Esophagus (tissue), 2 donors: ENCODE measurements around the gene EEF1AKMT2. TPM values are rescaled to one million over a fixed set of nuclear protein-coding genes. Genes with fewer than 3 reads are reported as not detected.
A peak's percentile ranks its signal among the peaks of the same experiment; 100 is the strongest.

Experiments
- H3K27ac ChIP-seq, 2 donors: one replicate each; pipeline ENCODE4 v1.5.1; 2013; ENCODE audit warnings: low read depth in 2 of 2, mild to moderate bottlenecking in 2 of 2, inconsistent platforms in 1 of 2, low read length in 1 of 2, moderate library complexity in 1 of 2
- H3K27me3 ChIP-seq, 2 donors: one replicate each; pipeline ENCODE4 v1.6.1; 2013; ENCODE audit warnings: low read length in 2 of 2, control low read depth in 1 of 2, mild to moderate bottlenecking in 1 of 2; ENCODE audit not compliant: insufficient read depth in 2 of 2, control insufficient read depth in 1 of 2
- H3K36me3 ChIP-seq, 2 donors: one replicate each; pipeline ENCODE4 v1.6.1; 2013; ENCODE audit warnings: low read length in 1 of 2; ENCODE audit not compliant: control insufficient read depth in 2 of 2, insufficient read depth in 2 of 2
- H3K4me1 ChIP-seq, 2 donors: one replicate each; pipeline ENCODE4 v1.6.1; 2013; ENCODE audit warnings: low read length in 1 of 2; ENCODE audit not compliant: control insufficient read depth in 2 of 2, insufficient read depth in 2 of 2
- H3K4me3 ChIP-seq, 2 donors: one replicate each; pipeline ENCODE4 v1.5.1; 2013; ENCODE audit warnings: low read length in 2 of 2, mild to moderate bottlenecking in 2 of 2, low read depth in 1 of 2, moderate library complexity in 1 of 2
- H3K9me3 ChIP-seq, 2 donors: one replicate each; pipeline ENCODE4 v1.6.1; 2013; ENCODE audit warnings: mild to moderate bottlenecking in 2 of 2, low read depth in 1 of 2, low read length in 1 of 2, moderate library complexity in 1 of 2; ENCODE audit not compliant: control insufficient read depth in 2 of 2, insufficient read depth in 1 of 2
- WGBS, 2 donors: extraction: QIAGEN DNeasy Blood & Tissue Kit; methylation state at CpG; one replicate each; pipeline ENCODE4 v1.1.7; 2013; 5-methylcytosine and 5-hydroxymethylcytosine counted together
- polyA plus RNA-seq, 2 donors: library from polyadenylated mRNA; stranded (reverse); fragments of 200-250 nt; gene quantifications; one replicate each; pipeline ENCODE4 v1.2.3, GENCODE V29; 2013
- donor health status: healthy with polysubstance abuse.
- donor health status: Bipolar disorder and iron deficiency.

The EEF1AKMT2 gene
- polyA plus RNA-seq, 2 donors = 7.1 to 15.3 TPM

- H3K27ac ChIP-seq = peak overlapping the region; percentile 62 to 84
- no peaks in the 10 kb centered on the region for H3K36me3 ChIP-seq
- no peaks in the 10 kb centered on the region for H3K9me3 ChIP-seq
- peaks cover 16 to 41% of the 10 kb centered on the region in 2 donors for H3K4me1 ChIP-seq
- H3K27me3 ChIP-seq = no peaks in the 10 kb centered on the region
- 63 to 74% methylated on average over 6 of the region's 6 CpGs for WGBS, 2 donors
- H3K4me3 ChIP-seq = no peak overlapping the region
Observed at GRCh38 chr10:124727361-124727960, 64.2 kb downstream of the EEF1AKMT2 start.

- Histone ChIP-seq H3K4me3 (no peak overlapping the region), H3K36me3 (no peaks in the 10 kb centered on the region), H3K27ac (no peak overlapping the region), H3K4me1 (peaks cover 10 to 40% of the 10 kb centered on the region in 2 donors), H3K9me3 (no peaks in the 10 kb centered on the region), H3K27me3 (no peaks in the 10 kb centered on the region)
- 86 to 93% methylated on average over 7 of the region's 7 CpGs for WGBS, 2 donors
Observed at GRCh38 chr10:124725791-124726190, 65.9 kb downstream of the EEF1AKMT2 start.

GRCh38 chr10:124725171-124725631, 66.5 kb downstream of the EEF1AKMT2 start:
- no peak overlapping the region for H3K4me3 ChIP-seq
- no peaks in the 10 kb centered on the region for H3K9me3 ChIP-seq
- peak overlapping the region in 1 of 2 donors; percentile 42 for H3K27ac ChIP-seq
- H3K27me3 ChIP-seq = no peaks in the 10 kb centered on the region
- H3K4me1 ChIP-seq = peaks cover 10 to 40% of the 10 kb centered on the region in 2 donors
- H3K36me3 ChIP-seq = no peaks in the 10 kb centered on the region
- WGBS, 2 donors = 92 to 93% methylated on average over 9 of the region's 9 CpGs

- peak overlapping the region; percentile 81 to 93 for H3K27ac ChIP-seq
- no peaks in the 10 kb centered on the region for H3K9me3 ChIP-seq
- WGBS, 2 donors = 59 to 69% methylated on average over 20 of the region's 20 CpGs
- H3K4me3 ChIP-seq = no peak overlapping the region
- no peaks in the 10 kb centered on the region for H3K36me3 ChIP-seq
- H3K4me1 ChIP-seq = peaks cover 8 to 38% of the 10 kb centered on the region in 2 donors
- H3K27me3 ChIP-seq = no peaks in the 10 kb centered on the region
Observed at GRCh38 chr10:124724279-124725027, 67.2 kb downstream of the EEF1AKMT2 start.

GRCh38 chr10:124723826-124724225, 67.9 kb downstream of the EEF1AKMT2 start:
- Histone ChIP-seq H3K36me3 (no peaks in the 10 kb centered on the region), H3K9me3 (no peaks in the 10 kb centered on the region), H3K27ac (peak overlapping the region; percentile 81 to 93), H3K27me3 (no peaks in the 10 kb centered on the region), H3K4me1 (peaks cover 8 to 38% of the 10 kb centered on the region in 2 donors), H3K4me3 (no peak overlapping the region)
- WGBS, 2 donors = 48 to 55% methylated on average over 9 of the region's 9 CpGs

- Histone ChIP-seq H3K4me1 (peaks cover 8 to 40% of the 10 kb centered on the region in 2 donors), H3K27ac (peak overlapping the region; percentile 81 to 93), H3K4me3 (no peak overlapping the region), H3K36me3 (no peaks in the 10 kb centered on the region), H3K27me3 (no peaks in the 10 kb centered on the region), H3K9me3 (no peaks in the 10 kb centered on the region)
- WGBS, 2 donors = 23 to 30% methylated on average over 8 of the region's 8 CpGs
Observed at GRCh38 chr10:124722798-124723783, 68.6 kb downstream of the EEF1AKMT2 start.

GRCh38 chr10:124721330-124722045, 70.2 kb downstream of the EEF1AKMT2 start:
- H3K4me1 ChIP-seq = peaks cover 8 to 46% of the 10 kb centered on the region in 2 donors
- H3K27ac ChIP-seq = peak overlapping the region; percentile 84 to 95
- H3K27me3 ChIP-seq = no peaks in the 10 kb centered on the region
- H3K9me3 ChIP-seq = no peaks in the 10 kb centered on the region
- 41 to 42% methylated on average over 16 of the region's 16 CpGs for WGBS, 2 donors
- H3K36me3 ChIP-seq = no peaks in the 10 kb centered on the region
- H3K4me3 ChIP-seq = no peak overlapping the region

- no peak overlapping the region for H3K4me3 ChIP-seq
- peak overlapping the region; percentile 81 to 93 for H3K27ac ChIP-seq
- no peaks in the 10 kb centered on the region for H3K9me3 ChIP-seq
- no peaks in the 10 kb centered on the region for H3K27me3 ChIP-seq
- no peaks in the 10 kb centered on the region for H3K36me3 ChIP-seq
- WGBS, 2 donors = 12 to 32% methylated on average over 8 of the region's 8 CpGs
- peaks cover 2 to 37% of the 10 kb centered on the region in 2 donors for H3K4me1 ChIP-seq
Observed at GRCh38 chr10:124719213-124719851, 72.4 kb downstream of the EEF1AKMT2 start.
